Kidney (tissue), 14 donors: ENCODE data around the gene ORMDL1. TPM values are rescaled to one million over a fixed set of nuclear protein-coding genes. Genes with fewer than 3 reads are reported as not detected.

Source experiments
- DNase-seq, 5 donors: peaks; one replicate each; pipeline ENCODE4 v3.0.0-alpha.2; 2013 to 2020
- FAIRE-seq: peaks from 2 replicates; lab custom pipeline; 2012; peaks lifted over from hg19 to GRCh38; lab: Jason Lieb, UNC
- H3K27ac ChIP-seq, 2 donors: one replicate each; pipeline ENCODE4 v1.7.0; 2013; ENCODE audit warnings: low read depth in 2 of 2, low read length in 2 of 2, inconsistent platforms in 1 of 2
- H3K27me3 ChIP-seq: one replicate; pipeline ENCODE4 v1.7.1; 2013; ENCODE audit warnings: low read length, inconsistent platforms; ENCODE audit not compliant: control insufficient read depth, insufficient read depth
- H3K36me3 ChIP-seq, 3 donors: one replicate each; pipeline versions ENCODE4 v1.7.0 to v1.7.1; 2013; ENCODE audit warnings: low read length in 3 of 3, control low read depth in 1 of 3, inconsistent platforms in 1 of 3; ENCODE audit not compliant: insufficient read depth in 3 of 3, control insufficient read depth in 2 of 3
- H3K4me1 ChIP-seq, 3 donors: one replicate each; pipeline versions ENCODE4 v1.7.0 to v1.7.1; 2013; ENCODE audit warnings: low read length in 3 of 3, inconsistent platforms in 1 of 3, low read depth in 1 of 3; ENCODE audit not compliant: control insufficient read depth in 2 of 3, insufficient read depth in 2 of 3
- H3K4me3 ChIP-seq, 3 donors: one replicate each; pipeline versions ENCODE4 v1.7.0 to v1.8.1; 2013; ENCODE audit warnings: low read length in 3 of 3, control low read depth in 1 of 3, inconsistent platforms in 1 of 3
- H3K9ac ChIP-seq, 3 donors: one replicate each; pipeline versions ENCODE4 v1.7.0 to v1.7.1; 2013; ENCODE audit warnings: low read length in 3 of 3, control low read depth in 1 of 3, inconsistent platforms in 1 of 3
- H3K9me3 ChIP-seq, 3 donors: one replicate each; pipeline versions ENCODE4 v1.7.0 to v1.7.1; 2013; ENCODE audit warnings: low read length in 3 of 3, control low read depth in 1 of 3, inconsistent platforms in 1 of 3; ENCODE audit not compliant: control insufficient read depth in 2 of 3, insufficient read depth in 1 of 3
- intact Hi-C: fragments of 100-400 bp; cut with DNase I; formaldehyde crosslinking; loops from one replicate; pipeline ENCODE4 v1.11.1; 2022
- polyA plus RNA-seq: library from polyadenylated mRNA; stranded (reverse); fragments of 350-450 nt; fragmentation: Illumina TruSeq; extraction: RNeasy Lipid Tissue Mini Kit (QIAGEN cat#74804); gene quantifications from one replicate; pipeline ENCODE4 v1.2.3, GENCODE V29; 2014; ENCODE audit warnings: low read depth, low replicate concordance; ENCODE audit not compliant: insufficient read depth
- total RNA-seq: library from RNA; stranded (reverse); fragmentation: NEBNext Ultra II Directional; extraction: Animal tissue kit (Norgen Biotek cat#: 25700); gene quantifications from one replicate; pipeline ENCODE4 v1.2.1, GENCODE V29; 2021
- TF ChIP-seq, protein P1 (sequence below): IDR thresholded peaks from 3 replicates; pipeline ENCODE4 v1.5.1; 2012; ENCODE audit warnings: mild to moderate bottlenecking, moderate library complexity, borderline replicate concordance; ENCODE audit not compliant: insufficient read depth; ENCODE audit errors: extremely low read depth
- donor health status: control.
- donor health status: control.
- donor health status: control.
- donor health status: control.
- donor health status: control.
- donor health status: DM: yes; HTN: yes; CAD: no.
- donor health status: Normal renal cell carcinoma (clear cell type).

The ORMDL1 gene
- total and polyA plus RNA-seq, 2 donors from 2014 or later = 53.2 to 61.2 TPM

DNA sequence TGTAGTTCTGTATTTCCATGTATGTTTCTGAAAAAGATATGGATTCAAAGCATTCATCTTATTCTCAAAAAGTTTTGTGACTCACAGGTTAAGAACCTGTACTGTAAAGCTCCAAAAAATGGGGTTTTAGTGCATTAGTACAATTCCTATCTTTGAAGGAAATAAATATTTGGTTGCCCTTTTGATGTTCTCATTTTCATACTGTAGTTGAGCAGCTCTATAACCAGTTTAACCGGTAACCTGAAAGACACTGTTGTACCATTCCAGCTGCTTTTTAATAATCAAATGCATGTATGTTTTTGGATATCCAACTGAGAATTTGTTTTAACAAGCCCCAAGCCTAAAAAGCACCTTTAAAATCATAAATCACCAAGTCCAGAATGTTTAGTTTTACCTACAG is 11.9 kb downstream of the ORMDL1 start:
- FAIRE-seq (no peak), DNase-seq (no peak)
- H3K4me1 ChIP-seq = no peaks in the 10 kb centered on the region
- no peaks in the 10 kb centered on the region for H3K27me3 ChIP-seq
- no peak overlapping the region for H3K9ac ChIP-seq
- no peak overlapping the region for H3K27ac ChIP-seq
- TF ChIP-seq, protein P1, sequence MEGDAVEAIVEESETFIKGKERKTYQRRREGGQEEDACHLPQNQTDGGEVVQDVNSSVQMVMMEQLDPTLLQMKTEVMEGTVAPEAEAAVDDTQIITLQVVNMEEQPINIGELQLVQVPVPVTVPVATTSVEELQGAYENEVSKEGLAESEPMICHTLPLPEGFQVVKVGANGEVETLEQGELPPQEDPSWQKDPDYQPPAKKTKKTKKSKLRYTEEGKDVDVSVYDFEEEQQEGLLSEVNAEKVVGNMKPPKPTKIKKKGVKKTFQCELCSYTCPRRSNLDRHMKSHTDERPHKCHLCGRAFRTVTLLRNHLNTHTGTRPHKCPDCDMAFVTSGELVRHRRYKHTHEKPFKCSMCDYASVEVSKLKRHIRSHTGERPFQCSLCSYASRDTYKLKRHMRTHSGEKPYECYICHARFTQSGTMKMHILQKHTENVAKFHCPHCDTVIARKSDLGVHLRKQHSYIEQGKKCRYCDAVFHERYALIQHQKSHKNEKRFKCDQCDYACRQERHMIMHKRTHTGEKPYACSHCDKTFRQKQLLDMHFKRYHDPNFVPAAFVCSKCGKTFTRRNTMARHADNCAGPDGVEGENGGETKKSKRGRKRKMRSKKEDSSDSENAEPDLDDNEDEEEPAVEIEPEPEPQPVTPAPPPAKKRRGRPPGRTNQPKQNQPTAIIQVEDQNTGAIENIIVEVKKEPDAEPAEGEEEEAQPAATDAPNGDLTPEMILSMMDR = no peak
- H3K9me3 ChIP-seq = no peaks in the 10 kb centered on the region
- no peak overlapping the region for H3K4me3 ChIP-seq
- peaks cover 6 to 32% (median 22%) of the 10 kb centered on the region in 3 donors for H3K36me3 ChIP-seq
- intact Hi-C loops = no loop called here

DNA sequence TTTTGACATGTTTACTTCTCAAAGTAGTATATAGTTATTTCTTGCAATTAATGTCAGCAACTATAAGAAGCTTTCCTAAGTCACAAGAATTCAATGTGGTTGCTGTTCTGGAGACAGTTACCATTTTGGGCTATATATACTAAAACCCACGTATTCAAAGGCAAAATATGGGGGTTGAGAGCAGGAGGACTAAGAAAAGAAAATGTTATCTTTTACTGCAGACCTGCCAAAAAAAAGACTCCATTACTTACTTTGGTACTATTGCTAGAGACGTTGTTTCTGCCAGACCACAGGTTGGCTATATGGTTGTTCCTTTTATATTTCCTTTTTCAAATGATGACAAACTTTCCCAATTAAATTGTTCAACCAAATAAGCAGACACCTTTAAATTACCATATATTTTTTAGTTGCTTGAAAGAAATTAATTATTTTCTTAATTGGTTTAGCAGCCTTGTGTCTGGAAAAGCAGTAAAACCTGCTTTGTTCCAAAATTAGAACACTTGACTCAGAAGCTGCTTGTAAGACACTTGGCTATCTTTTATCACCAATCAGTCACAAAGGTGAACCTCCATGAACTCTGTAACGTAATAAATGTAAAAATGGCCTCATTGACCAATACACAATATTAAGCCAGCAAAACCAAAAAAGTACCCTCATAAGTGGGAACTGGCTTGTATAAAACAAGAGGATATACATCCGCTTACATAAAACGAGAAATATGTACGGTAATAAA is 13.4 kb downstream of the ORMDL1 start:
- Histone ChIP-seq H3K9me3 (no peaks in the 10 kb centered on the region), H3K36me3 (peaks cover 5 to 38% (median 22%) of the 10 kb centered on the region in 3 donors), H3K27ac (no peak overlapping the region), H3K4me1 (no peaks in the 10 kb centered on the region), H3K4me3 (no peak overlapping the region), H3K27me3 (no peaks in the 10 kb centered on the region), H3K9ac (no peak overlapping the region)
- TF ChIP-seq, protein P1 = no peak
- DNase-seq = no peak
- intact Hi-C loops = no loop called here
- FAIRE-seq = no peak

DNA sequence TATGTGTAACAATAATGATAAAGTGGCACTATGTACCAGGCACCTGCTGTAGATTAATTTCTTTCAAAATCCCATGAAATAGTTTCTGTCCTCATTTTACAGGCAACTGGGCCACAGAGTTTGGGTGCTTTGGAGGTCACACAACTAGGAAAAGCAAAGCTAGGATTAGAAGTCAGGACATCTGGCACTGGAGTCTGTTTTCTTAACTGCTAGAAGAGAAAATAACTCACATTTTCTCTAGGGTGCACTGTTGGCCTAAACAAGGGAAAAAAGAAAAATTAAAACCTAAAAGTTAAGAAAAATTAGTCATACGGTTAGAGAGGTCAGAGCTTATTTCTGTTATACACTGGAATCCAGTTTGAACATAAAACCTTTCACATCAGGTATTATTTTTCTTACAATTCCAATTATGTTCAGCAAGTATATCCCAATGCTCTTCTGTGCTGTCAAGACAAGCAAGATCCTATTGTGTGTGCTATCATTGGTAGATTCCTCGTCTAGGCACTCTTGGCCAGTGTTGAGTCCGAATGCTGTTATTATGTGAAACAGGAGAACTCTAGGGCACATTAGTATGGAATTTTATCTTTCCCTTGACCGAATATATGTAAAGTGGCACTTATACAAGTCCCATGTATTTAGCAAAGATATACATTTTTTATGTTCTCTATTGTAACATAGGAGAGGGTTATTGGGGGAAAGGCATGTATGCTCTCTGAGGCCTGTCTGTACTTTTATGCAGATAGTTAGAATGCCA is 20.1 kb downstream of the ORMDL1 start:
- Histone ChIP-seq H3K9me3 (no peaks in the 10 kb centered on the region), H3K27ac (no peak overlapping the region), H3K9ac (no peak overlapping the region), H3K4me1 (peaks cover 0 to 5% (median 3%) of the 10 kb centered on the region in 3 donors), H3K27me3 (no peaks in the 10 kb centered on the region), H3K4me3 (peak overlapping the region in 1 of 3 donors; percentile 99), H3K36me3 (peaks cover 2 to 9% (median 6%) of the 10 kb centered on the region in 3 donors)
- intact Hi-C loops = no loop called here
- peak in 1 of 5 donors; percentile 38 for DNase-seq
- TF ChIP-seq, protein P1 = no peak
- FAIRE-seq = no peak
